Astrocyte (in vitro differentiated cells and primary cell): ENCODE results near the gene LMTK2. TPM values are rescaled to one million over a fixed set of nuclear protein-coding genes. Genes with fewer than 3 reads are reported as not detected.
A peak's percentile ranks its signal among the peaks of the same experiment; 100 is the strongest.

Experiments used
- DNase-seq: peaks from one replicate; pipeline ENCODE4 v3.0.0-alpha.2; 2010; ENCODE audit warnings: low read depth
- FAIRE-seq: peaks from 2 replicates; lab custom pipeline; 2011; peaks lifted over from hg19 to GRCh38; lab: Jason Lieb, UNC
- H2AFZ ChIP-seq: 2 replicates; pipeline ENCODE4 v1.6.0; 2012; ENCODE audit warnings: low read depth, low read length, inconsistent platforms
- H3K27ac ChIP-seq: 2 replicates; pipeline ENCODE4 v1.5.1; 2011; ENCODE audit warnings: low read depth, low read length, inconsistent platforms
- H3K27me3 ChIP-seq: 2 replicates; pipeline ENCODE4 v1.6.0; 2011; ENCODE audit warnings: low read length, inconsistent platforms; ENCODE audit not compliant: insufficient read depth
- H3K36me3 ChIP-seq: 2 replicates; pipeline ENCODE4 v1.5.1; 2011; ENCODE audit warnings: low read length, inconsistent platforms; ENCODE audit not compliant: insufficient read depth
- H3K4me1 ChIP-seq: 2 replicates; pipeline ENCODE4 v1.5.1; 2011; ENCODE audit warnings: low read length, inconsistent platforms; ENCODE audit not compliant: insufficient read depth
- H3K4me2 ChIP-seq: 2 replicates; pipeline ENCODE4 v1.6.0; 2012; ENCODE audit warnings: low read length, inconsistent platforms
- H3K4me3 ChIP-seq: 2 replicates; pipeline ENCODE4 v1.5.1; 2011; ENCODE audit warnings: low read depth, mild to moderate bottlenecking, low read length, inconsistent platforms; ENCODE audit not compliant: insufficient read depth
- H3K79me2 ChIP-seq: 2 replicates; pipeline ENCODE4 v1.6.0; 2012; ENCODE audit warnings: mild to moderate bottlenecking, low read length, inconsistent platforms; ENCODE audit not compliant: insufficient read depth
- H3K9ac ChIP-seq: 2 replicates; pipeline ENCODE4 v1.6.0; 2012; ENCODE audit warnings: mild to moderate bottlenecking, low read length, inconsistent platforms
- H3K9me3 ChIP-seq: 2 replicates; pipeline ENCODE4 v1.5.1; 2012; ENCODE audit warnings: low read depth, mild to moderate bottlenecking, low read length, inconsistent platforms; ENCODE audit not compliant: insufficient read depth
- H4K20me1 ChIP-seq: 2 replicates; pipeline ENCODE4 v1.6.0; 2012; ENCODE audit warnings: low read length, inconsistent platforms; ENCODE audit not compliant: insufficient read depth
- H3K27ac Mint-ChIP-seq: one replicate; pipeline ENCODE4 v1.8.0; 2021; ENCODE audit warnings: mild to moderate bottlenecking, mixed read lengths; ENCODE audit not compliant: unreplicated experiment
- H3K27me3 Mint-ChIP-seq: one replicate; pipeline ENCODE4 v1.8.0; 2021; ENCODE audit warnings: low read depth, mixed read lengths; ENCODE audit not compliant: unreplicated experiment
- H3K36me3 Mint-ChIP-seq: one replicate; pipeline ENCODE4 v1.8.0; 2021; ENCODE audit warnings: low read depth, mixed read lengths; ENCODE audit not compliant: unreplicated experiment
- H3K4me1 Mint-ChIP-seq: one replicate; pipeline ENCODE4 v1.8.0; 2021; ENCODE audit warnings: low read depth, mixed read lengths; ENCODE audit not compliant: unreplicated experiment
- H3K4me3 Mint-ChIP-seq: one replicate; pipeline ENCODE4 v1.8.0; 2021; ENCODE audit warnings: mild to moderate bottlenecking, moderate library complexity, mixed read lengths; ENCODE audit not compliant: unreplicated experiment
- H3K9me3 Mint-ChIP-seq: one replicate; pipeline ENCODE4 v1.8.0; 2021; ENCODE audit warnings: mild to moderate bottlenecking, mixed read lengths; ENCODE audit not compliant: unreplicated experiment
- CTCF ChIP-seq: IDR thresholded peaks from 2 replicates; pipeline ENCODE4 v1.5.1; 2011; ENCODE audit warnings: low read depth, mild to moderate bottlenecking, inconsistent platforms, low read length, moderate library complexity; ENCODE audit not compliant: insufficient read depth
- EZH2 ChIP-seq: IDR thresholded peaks from 2 replicates; pipeline ENCODE4 v1.6.1; 2012; ENCODE audit warnings: mild to moderate bottlenecking, low read length, inconsistent platforms; ENCODE audit not compliant: insufficient read depth
- total RNA-seq: library from RNA; stranded (reverse); gene quantifications from 2 replicates; pipeline ENCODE4 v1.2.1, GENCODE V29; 2021

LMTK2 gene
- total RNA-seq, 1 donor from 2014 or later = 15.2 TPM

- H3K4me1 ChIP-seq = peaks cover 5% of the 10 kb centered on the region
- no peak overlapping the region for H3K4me3 ChIP-seq
- no peak for FAIRE-seq
- no peaks in the 10 kb centered on the region for H3K9me3 Mint-ChIP-seq
- H3K36me3 Mint-ChIP-seq = peaks cover 6% of the 10 kb centered on the region
- peaks cover 41% of the 10 kb centered on the region for H3K79me2 ChIP-seq
- no peak for TF ChIP-seq EZH2
- TF ChIP-seq CTCF = no peak
- H4K20me1 ChIP-seq = no peaks in the 10 kb centered on the region
- H3K27ac ChIP-seq = no peak overlapping the region
- H3K4me2 ChIP-seq = no peak overlapping the region
- DNase-seq = no peak
- no peak overlapping the region for H3K4me3 Mint-ChIP-seq
- no peak overlapping the region for H2AFZ ChIP-seq
- no peaks in the 10 kb centered on the region for H3K27me3 ChIP-seq
- no peak overlapping the region for H3K27ac Mint-ChIP-seq
- peaks cover 2% of the 10 kb centered on the region for H3K27me3 Mint-ChIP-seq
- no peaks in the 10 kb centered on the region for H3K36me3 ChIP-seq
- no peaks in the 10 kb centered on the region for H3K9me3 ChIP-seq
- H3K4me1 Mint-ChIP-seq = peaks cover 12% of the 10 kb centered on the region
- no peak overlapping the region for H3K9ac ChIP-seq
Measured at GRCh38 chr7:98254516-98254915, 147.9 kb downstream of the LMTK2 start.

- Histone ChIP-seq H3K27ac (no peak overlapping the region), H3K4me1 (peaks cover 5% of the 10 kb centered on the region), H3K79me2 (peaks cover 37% of the 10 kb centered on the region), H4K20me1 (no peaks in the 10 kb centered on the region), H3K27me3 (no peaks in the 10 kb centered on the region), H3K4me2 (no peak overlapping the region), H3K9me3 (no peaks in the 10 kb centered on the region), H3K9ac (no peak overlapping the region), H2AFZ (no peak overlapping the region), H3K36me3 (no peaks in the 10 kb centered on the region), H3K4me3 (no peak overlapping the region)
- TF ChIP-seq CTCF = no peak
- TF ChIP-seq EZH2 = no peak
- Mint-ChIP-seq H3K27ac (peak overlapping the region; percentile 26), H3K36me3 (peaks cover 6% of the 10 kb centered on the region), H3K4me1 (peaks cover 12% of the 10 kb centered on the region), H3K4me3 (no peak overlapping the region), H3K9me3 (no peaks in the 10 kb centered on the region), H3K27me3 (peaks cover 2% of the 10 kb centered on the region)
- FAIRE-seq (no peak), DNase-seq (no peak)
Measured at GRCh38 chr7:98254951-98255610, 148.4 kb downstream of the LMTK2 start.

GRCh38 chr7:98256431-98256830 lies 149.8 kb downstream of the LMTK2 start:
- H2AFZ ChIP-seq = no peak overlapping the region
- DNase-seq = no peak
- FAIRE-seq = no peak
- H3K4me1 ChIP-seq = peaks cover 2% of the 10 kb centered on the region
- TF ChIP-seq EZH2 (no peak), CTCF (no peak)
- H3K79me2 ChIP-seq = peaks cover 26% of the 10 kb centered on the region
- H3K9ac ChIP-seq = no peak overlapping the region
- H3K27me3 ChIP-seq = no peaks in the 10 kb centered on the region
- no peak overlapping the region for H3K27ac Mint-ChIP-seq
- no peak overlapping the region for H3K4me3 ChIP-seq
- H3K9me3 Mint-ChIP-seq = no peaks in the 10 kb centered on the region
- H3K4me1 Mint-ChIP-seq = peaks cover 5% of the 10 kb centered on the region
- H3K4me2 ChIP-seq = no peak overlapping the region
- H3K27me3 Mint-ChIP-seq = peaks cover 2% of the 10 kb centered on the region
- H3K27ac ChIP-seq = no peak overlapping the region
- H3K36me3 Mint-ChIP-seq = peaks cover 6% of the 10 kb centered on the region
- no peaks in the 10 kb centered on the region for H4K20me1 ChIP-seq
- H3K4me3 Mint-ChIP-seq = no peak overlapping the region
- H3K9me3 ChIP-seq = no peaks in the 10 kb centered on the region
- no peaks in the 10 kb centered on the region for H3K36me3 ChIP-seq
